T-cell (primary cell): ENCODE measurements around the gene MMP10. TPM values are rescaled to one million over a fixed set of nuclear protein-coding genes. Genes with fewer than 3 reads are reported as not detected.

Source experiments
- ATAC-seq, 4 experiments: fragments of 200-7000 bp in 3 of 4; fragments of 150-1000 bp in 1 of 4; cut with Tn5 transposase; replicated peaks in 1 of 4; 1 replicate in 3 of 4; 2 replicates in 1 of 4; pipeline ENCODE4 v1.10.0; 2021; ENCODE audit warnings: moderate library complexity in 3 of 4, mild to moderate bottlenecking in 2 of 4, moderate number of reproducible peaks in 1 of 4
- CTCF ChIA-PET, 2 donors: fragments of 300-600 bp; sonication (Branson Sonifier 250); formaldehyde crosslinking; loops; one replicate each; lab custom pipeline; 2022; ENCODE audit warnings: antibody characterized with exemption in 2 of 2; lab: Charles Lee
- POLR2A ChIA-PET, 2 donors: fragments of 300-600 bp; sonication (Branson Sonifier 250); formaldehyde crosslinking; loops; one replicate each; lab custom pipeline; 2022; ENCODE audit warnings: antibody characterized with exemption in 2 of 2; lab: Charles Lee
- DNase-seq, 35 experiments: peaks; one replicate each; pipeline versions ENCODE4 v3.0.0 to v3.0.0-alpha.2; 2013 to 2023
- H3K27ac ChIP-seq: one replicate; pipeline ENCODE4 v1.5.1; 2013; ENCODE audit warnings: low read length
- H3K27me3 ChIP-seq, 2 experiments: replicated peaks in 1 of 2; 1 replicate in 1 of 2; 2 replicates in 1 of 2; pipeline versions ENCODE4 v1.6.1 to v1.7.0; 2013; ENCODE audit warnings: low read length in 1 of 2, mixed read lengths in 1 of 2; ENCODE audit not compliant: control insufficient read depth in 2 of 2, insufficient read depth in 2 of 2; ENCODE audit errors: extremely low read depth in 1 of 2
- H3K36me3 ChIP-seq, 2 donors: 1 replicate in 1 of 2; 2 replicates in 1 of 2; pipeline versions ENCODE4 v1.6.1 to v1.7.0; 2013; ENCODE audit warnings: low read length in 1 of 2; ENCODE audit not compliant: control insufficient read depth in 2 of 2, insufficient read depth in 1 of 2; ENCODE audit errors: extremely low read depth in 1 of 2
- H3K4me1 ChIP-seq, 2 experiments: 1 replicate in 1 of 2; 2 replicates in 1 of 2; pipeline versions ENCODE4 v1.6.1 to v1.7.0; 2013; ENCODE audit warnings: low read length in 2 of 2, mixed read lengths in 1 of 2; ENCODE audit not compliant: insufficient read depth in 2 of 2, control insufficient read depth in 1 of 2; ENCODE audit errors: extremely low read depth in 1 of 2
- H3K4me3 ChIP-seq, 2 donors: 1 replicate in 1 of 2; 2 replicates in 1 of 2; pipeline versions ENCODE4 v1.5.1 to v1.7.0; 2013; ENCODE audit warnings: mild to moderate bottlenecking in 2 of 2, low read length in 1 of 2, moderate library complexity in 1 of 2; ENCODE audit not compliant: control insufficient read depth in 1 of 2; ENCODE audit errors: extremely low read depth in 1 of 2
- H3K9me3 ChIP-seq: 2 replicates; pipeline ENCODE4 v1.7.0; 2013
- H3K27ac Mint-ChIP-seq, 2 donors: one replicate each; pipeline ENCODE4 v1.8.0; 2020 to 2021; ENCODE audit warnings: mild to moderate bottlenecking in 2 of 2, mixed read lengths in 2 of 2
- H3K27me3 Mint-ChIP-seq, 2 donors: one replicate each; pipeline ENCODE4 v1.8.0; 2021 to 2022; ENCODE audit warnings: mixed read lengths in 2 of 2
- H3K36me3 Mint-ChIP-seq: one replicate; pipeline ENCODE4 v1.8.0; 2021; ENCODE audit warnings: mixed read lengths
- H3K4me1 Mint-ChIP-seq, 3 donors: one replicate each; pipeline ENCODE4 v1.8.0; 2020 to 2022; ENCODE audit warnings: mixed read lengths in 3 of 3, mild to moderate bottlenecking in 1 of 3
- H3K4me3 Mint-ChIP-seq, 3 donors: one replicate each; pipeline ENCODE4 v1.8.0; 2020 to 2022; ENCODE audit warnings: mild to moderate bottlenecking in 3 of 3, mixed read lengths in 3 of 3, moderate library complexity in 3 of 3
- H3K9me3 Mint-ChIP-seq, 3 donors: one replicate each; pipeline ENCODE4 v1.8.0; 2020 to 2022; ENCODE audit warnings: mixed read lengths in 3 of 3
- WGBS: methylation state at CpG from one replicate; pipeline ENCODE4 v1.1.5; 2013; ENCODE audit warnings: missing lambda C conversion rate; ENCODE audit not compliant: insufficient coverage; 5-methylcytosine and 5-hydroxymethylcytosine counted together
- total RNA-seq, 35 experiments: library from RNA in 6 of 35; stranded (reverse) in 6 of 35; fragments of 120-200 nt in 1 of 35; gene quantifications; one replicate each; pipeline versions ENCODE4 v1.2.1 to v1.2.4 and lab custom pipeline; 2013 to 2026

Gene MMP10
- total RNA-seq, 5 donors from 2014 or later (not counting 1 experiment from before 2014, with no cell fraction given), result not detected

GRCh38 chr11:102773386-102773785 is 7.0 kb downstream of the MMP10 start:
- DNase-seq, result no peak
- Histone ChIP-seq H3K36me3 (no peaks in the 10 kb centered on the region), H3K27ac (no peak overlapping the region), H3K4me1 (no peaks in the 10 kb centered on the region), H3K9me3 (no peaks in the 10 kb centered on the region), H3K4me3 (no peak overlapping the region), H3K27me3 (peaks cover 0 to 3% of the 10 kb centered on the region in 2 experiments)
- Mint-ChIP-seq H3K4me1 (no peaks in the 10 kb centered on the region), H3K27me3 (peaks cover 5 to 21% of the 10 kb centered on the region in 2 donors), H3K9me3 (no peaks in the 10 kb centered on the region), H3K36me3 (no peaks in the 10 kb centered on the region), H3K4me3 (no peak overlapping the region), H3K27ac (no peak overlapping the region)
- ChIA-PET CTCF (no interaction called here), POLR2A (no interaction called here)
- no peak for ATAC-seq
- WGBS, result 94% methylated on average over 4 of the region's 4 CpGs

- no peaks in the 10 kb centered on the region for H3K36me3 ChIP-seq
- no CpG with 5 or more reads among the region's 1 CpG for WGBS
- no peaks in the 10 kb centered on the region for H3K9me3 ChIP-seq
- POLR2A ChIA-PET, result no interaction called here
- no peak for DNase-seq
- CTCF ChIA-PET, result no interaction called here
- H3K27ac ChIP-seq, result no peak overlapping the region
- no peak overlapping the region for H3K4me3 ChIP-seq
- H3K27me3 ChIP-seq, result peaks cover 0 to 7% of the 10 kb centered on the region in 2 experiments
- Mint-ChIP-seq H3K4me3 (no peak overlapping the region), H3K36me3 (no peaks in the 10 kb centered on the region), H3K27ac (no peak overlapping the region), H3K27me3 (peaks cover 5 to 28% of the 10 kb centered on the region in 2 donors), H3K4me1 (no peaks in the 10 kb centered on the region), H3K9me3 (no peaks in the 10 kb centered on the region)
- ATAC-seq, result no peak
- H3K4me1 ChIP-seq, result no peaks in the 10 kb centered on the region
These were observed 9.1 kb downstream of the MMP10 start for GRCh38 chr11:102771351-102771750.

DNA sequence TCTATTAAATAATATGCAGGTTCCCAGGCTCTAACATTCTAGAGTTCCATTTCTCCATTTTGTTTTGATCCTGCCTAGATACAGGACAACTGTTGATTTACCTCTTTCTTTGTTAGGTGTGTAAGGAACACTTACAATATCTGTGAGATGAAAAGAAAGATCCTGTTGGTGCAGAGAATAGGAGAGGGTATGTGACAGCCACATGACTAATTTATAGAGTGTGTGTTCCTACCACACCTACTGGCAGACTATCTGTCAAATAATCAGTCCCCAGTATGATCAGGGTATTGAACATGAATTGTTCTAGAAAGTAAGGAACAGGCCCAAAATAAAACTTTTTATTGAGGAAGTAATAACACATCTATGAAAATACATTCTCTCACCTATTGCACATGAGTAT is 10.2 kb downstream of the MMP10 start:
- H3K4me1 Mint-ChIP-seq, result no peaks in the 10 kb centered on the region
- Histone ChIP-seq H3K36me3 (no peaks in the 10 kb centered on the region), H3K4me3 (no peak overlapping the region), H3K27me3 (peaks cover 0 to 7% of the 10 kb centered on the region in 2 experiments), H3K4me1 (no peaks in the 10 kb centered on the region), H3K27ac (no peak overlapping the region), H3K9me3 (no peaks in the 10 kb centered on the region)
- H3K36me3 Mint-ChIP-seq, result no peaks in the 10 kb centered on the region
- no peak overlapping the region for H3K4me3 Mint-ChIP-seq
- no peaks in the 10 kb centered on the region for H3K9me3 Mint-ChIP-seq
- no peak for ATAC-seq
- H3K27me3 Mint-ChIP-seq, result peaks cover 5 to 28% of the 10 kb centered on the region in 2 donors
- no peak for DNase-seq
- ChIA-PET POLR2A (no interaction called here), CTCF (no interaction called here)
- H3K27ac Mint-ChIP-seq, result no peak overlapping the region

GRCh38 chr11:102767800-102768199 is 12.6 kb downstream of the MMP10 start:
- ATAC-seq, result no peak
- Mint-ChIP-seq H3K27me3 (peaks cover 5 to 33% of the 10 kb centered on the region in 2 donors), H3K4me3 (no peak overlapping the region)

DNA sequence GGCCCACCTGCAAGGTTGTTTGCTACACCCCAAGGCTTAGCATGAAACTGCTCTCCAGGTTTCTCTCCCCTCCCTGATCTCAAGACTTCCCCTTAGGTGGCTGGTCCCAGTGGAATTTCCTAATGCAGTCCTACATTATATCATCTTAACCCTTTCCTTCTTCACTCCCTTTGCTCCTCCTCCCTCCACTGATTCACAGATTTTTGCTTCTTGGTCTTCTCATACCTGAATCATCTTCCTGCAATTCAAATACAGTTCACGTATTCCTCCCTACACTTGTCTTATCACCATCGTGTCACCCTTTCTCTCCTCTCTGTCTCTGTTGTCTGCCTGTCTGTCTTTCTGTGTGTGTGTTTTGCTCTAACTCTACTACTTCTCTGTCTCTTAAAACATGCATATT is 17.0 kb downstream of the MMP10 start:
- H3K27me3 Mint-ChIP-seq, result peaks cover 0 to 18% of the 10 kb centered on the region in 2 donors
- no peak overlapping the region for H3K27ac Mint-ChIP-seq
- H3K36me3 ChIP-seq, result no peaks in the 10 kb centered on the region
- H3K4me1 Mint-ChIP-seq, result no peaks in the 10 kb centered on the region
- DNase-seq (no peak), ATAC-seq (no peak)
- no peak overlapping the region for H3K4me3 Mint-ChIP-seq
- no peaks in the 10 kb centered on the region for H3K36me3 Mint-ChIP-seq
- POLR2A ChIA-PET, result no interaction called here
- H3K27me3 ChIP-seq, result peaks cover 0 to 5% of the 10 kb centered on the region in 2 experiments
- CTCF ChIA-PET, result no interaction called here
- no peaks in the 10 kb centered on the region for H3K9me3 ChIP-seq
- H3K4me1 ChIP-seq, result no peaks in the 10 kb centered on the region
- no peak overlapping the region for H3K4me3 ChIP-seq
- no peaks in the 10 kb centered on the region for H3K9me3 Mint-ChIP-seq
- H3K27ac ChIP-seq, result no peak overlapping the region
- 67% methylated on average over 1 of the region's 2 CpGs for WGBS

More at GRCh38 chr11:102767800-102768199, 12.6 kb downstream of the MMP10 start:
- H3K9me3 Mint-ChIP-seq, result no peaks in the 10 kb centered on the region
- WGBS, result 55% methylated on average over 10 of the region's 18 CpGs
- Histone ChIP-seq H3K4me1 (no peaks in the 10 kb centered on the region), H3K27ac (no peak overlapping the region), H3K27me3 (peaks cover 0 to 7% of the 10 kb centered on the region in 2 experiments), H3K4me3 (no peak overlapping the region), H3K36me3 (no peaks in the 10 kb centered on the region), H3K9me3 (no peaks in the 10 kb centered on the region)
- ChIA-PET CTCF (no interaction called here), POLR2A (no interaction called here)
- H3K27ac Mint-ChIP-seq, result no peak overlapping the region
- no peak for DNase-seq
- no peaks in the 10 kb centered on the region for H3K36me3 Mint-ChIP-seq
- no peaks in the 10 kb centered on the region for H3K4me1 Mint-ChIP-seq

GRCh38 chr11:102762361-102762767 is 18.1 kb downstream of the MMP10 start:
- no peaks in the 10 kb centered on the region for H3K9me3 Mint-ChIP-seq
- no peak overlapping the region for H3K27ac ChIP-seq
- ChIA-PET CTCF (no interaction called here), POLR2A (no interaction called here)
- no peaks in the 10 kb centered on the region for H3K4me1 Mint-ChIP-seq
- H3K4me1 ChIP-seq, result no peaks in the 10 kb centered on the region
- ATAC-seq, result no peak
- DNase-seq, result no peak
- H3K4me3 Mint-ChIP-seq, result no peak overlapping the region
- WGBS, result no CpG with 5 or more reads among the region's 2 CpGs
- no peak overlapping the region for H3K27ac Mint-ChIP-seq
- H3K27me3 ChIP-seq, result peaks cover 0 to under 1% of the 10 kb centered on the region in 2 experiments
- no peaks in the 10 kb centered on the region for H3K9me3 ChIP-seq
- no peaks in the 10 kb centered on the region for H3K36me3 ChIP-seq
- H3K4me3 ChIP-seq, result no peak overlapping the region
- H3K36me3 Mint-ChIP-seq, result no peaks in the 10 kb centered on the region
- peaks cover 0 to 15% of the 10 kb centered on the region in 2 donors for H3K27me3 Mint-ChIP-seq

DNA sequence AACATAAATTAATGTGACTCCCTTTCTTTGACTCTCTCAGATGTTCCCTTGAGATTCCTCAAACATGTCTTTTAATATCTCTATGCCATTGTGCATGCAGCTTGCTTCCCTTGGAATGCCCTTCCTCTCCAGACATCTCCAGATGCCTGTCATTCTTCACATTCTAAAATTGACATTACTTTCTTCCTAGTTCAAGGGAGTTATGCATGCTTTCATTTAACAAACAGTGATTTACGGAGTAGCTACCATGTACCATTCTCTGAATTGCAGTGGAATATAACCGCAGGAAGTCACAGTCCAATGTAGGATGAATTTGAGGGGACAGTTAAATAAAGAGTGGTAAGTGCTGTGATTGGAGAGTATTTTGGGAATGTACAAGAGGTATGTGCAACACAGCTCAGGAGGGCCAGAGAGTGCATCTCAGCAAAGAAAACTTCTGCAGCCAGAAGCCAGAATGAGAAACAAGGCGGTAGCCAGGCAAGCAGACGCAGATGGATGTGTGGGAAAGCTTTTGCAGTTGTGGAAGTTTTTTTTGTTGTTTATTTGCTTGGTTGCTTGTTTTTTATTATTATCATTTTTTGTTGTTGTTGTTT is 18.7 kb downstream of the MMP10 start:
- H3K27me3 Mint-ChIP-seq, result peaks cover 4 to 21% of the 10 kb centered on the region in 2 donors
- H3K27ac ChIP-seq, result no peak overlapping the region
- DNase-seq, result no peak
- no peaks in the 10 kb centered on the region for H3K9me3 Mint-ChIP-seq
- 100% methylated on average over 2 of the region's 4 CpGs for WGBS
- POLR2A ChIA-PET, result no interaction called here
- H3K27ac Mint-ChIP-seq, result no peak overlapping the region
- ATAC-seq, result no peak
- H3K4me1 Mint-ChIP-seq, result no peaks in the 10 kb centered on the region
- no peaks in the 10 kb centered on the region for H3K36me3 ChIP-seq
- CTCF ChIA-PET, result no interaction called here
- H3K4me3 ChIP-seq, result no peak overlapping the region
- H3K4me3 Mint-ChIP-seq, result no peak overlapping the region
- H3K4me1 ChIP-seq, result no peaks in the 10 kb centered on the region
- no peaks in the 10 kb centered on the region for H3K36me3 Mint-ChIP-seq
- peaks cover 0 to 2% of the 10 kb centered on the region in 2 experiments for H3K27me3 ChIP-seq
- H3K9me3 ChIP-seq, result no peaks in the 10 kb centered on the region
